Body of pancreas (tissue), 4 donors: Measurements from ENCODE around the gene CFAP100. TPM values are rescaled to one million over a fixed set of nuclear protein-coding genes. Genes with fewer than 3 reads are reported as not detected.

Experiments used
- ATAC-seq: fragments of 150-250 bp; one replicate; pipeline ENCODE4 v1.9.1; 2016
- DNase-seq, 4 donors: peaks; one replicate each; pipeline ENCODE4 v3.0.0-alpha.2; 2019
- H3K27ac ChIP-seq, 4 donors: fragments of 200-600 bp; sonication (generic); 1 replicate in 3 of 4; 2 replicates in 1 of 4; pipeline versions ENCODE4 v1.5.1 to v1.6.1; 2016 to 2019; ENCODE audit warnings: mild to moderate bottlenecking in 1 of 4, mixed read lengths in 1 of 4, moderate library complexity in 1 of 4
- H3K27me3 ChIP-seq, 2 donors: fragments of 200-600 bp; sonication (generic); one replicate each; pipeline ENCODE4 v1.6.0; 2016; ENCODE audit warnings: mild to moderate bottlenecking in 1 of 2
- H3K36me3 ChIP-seq, 2 donors: fragments of 200-600 bp; sonication (generic); replicated peaks in 1 of 2; 2 replicates each; pipeline ENCODE4 v1.5.1; 2016; ENCODE audit warnings: low read depth in 2 of 2; ENCODE audit not compliant: insufficient read depth in 1 of 2
- H3K4me1 ChIP-seq: fragments of 200-600 bp; sonication (generic); one replicate; pipeline ENCODE4 v1.6.0; 2016
- H3K4me3 ChIP-seq, 2 donors: fragments of 200-600 bp; sonication (generic); 1 replicate in 1 of 2; 2 replicates in 1 of 2; pipeline ENCODE4 v1.5.1; 2016 to 2019
- H3K9me3 ChIP-seq, 3 donors: fragments of 200-600 bp; sonication (generic); 1 replicate in 2 of 3; 2 replicates in 1 of 3; pipeline ENCODE4 v1.5.1; 2016
- POLR2A ChIP-seq, 3 donors: fragments of 450-650 bp; IDR thresholded peaks; one replicate each; pipeline ENCODE4 v1.6.1; 2016; ENCODE audit warnings: antibody characterized with exemption in 3 of 3, mild to moderate bottlenecking in 2 of 3
- WGBS, 2 donors: methylation state at CpG; one replicate each; pipeline ENCODE4 v1.1.5; 2017; 5-methylcytosine and 5-hydroxymethylcytosine counted together
- intact Hi-C: fragments of 100-400 bp; cut with DNase I; formaldehyde crosslinking; loops from one replicate; pipeline ENCODE4 v1.15.1; 2023
- total RNA-seq, 2 donors: library from RNA; depleted of rRNA; stranded (reverse); fragments of >200 nt; gene quantifications; one replicate each; pipeline ENCODE4 v1.1.0, GENCODE V29; 2016
- TF ChIP-seq, protein P1 (sequence below), 7 experiments: fragments of 450-650 bp in 4 of 7; fragments of 200-600 bp in 3 of 7; sonication (generic) in 3 of 7; IDR thresholded peaks; one replicate each; pipeline ENCODE4 v1.5.1; 2016 to 2019; ENCODE audit warnings: antibody characterized with exemption in 7 of 7

CFAP100 gene
- total RNA-seq, 2 donors from 2014 or later, result not detected

DNA sequence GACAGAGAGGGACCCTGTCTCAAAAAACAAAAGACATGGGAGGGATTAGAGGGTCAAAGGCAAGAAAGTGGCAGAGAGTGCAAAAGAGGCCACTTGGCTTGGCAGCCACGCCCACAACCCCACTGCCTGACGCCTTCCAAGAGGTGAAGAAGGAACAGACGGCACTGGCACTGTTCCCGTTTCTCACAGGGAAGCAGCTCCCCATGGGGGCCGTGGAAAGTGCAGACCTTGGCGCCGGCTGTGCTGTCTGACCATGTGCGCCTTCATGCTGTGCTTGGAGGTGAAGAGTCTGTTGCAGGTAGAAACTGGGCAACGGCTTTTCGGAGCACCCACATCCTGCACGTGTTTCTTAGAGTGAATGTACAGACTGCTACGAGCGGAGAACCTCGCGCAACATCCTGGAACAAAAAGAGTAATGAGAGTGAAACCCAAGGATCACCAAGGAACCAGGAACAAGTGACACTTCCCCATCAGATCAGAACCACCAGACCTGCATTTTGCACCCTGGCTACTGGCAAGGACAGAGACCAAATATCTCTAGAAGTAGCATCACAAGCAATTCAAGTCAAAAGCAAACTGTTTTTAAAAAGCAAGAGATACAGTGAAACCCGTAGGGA, 71.3 kb downstream of the CFAP100 start:
- ATAC-seq (peak; percentile 20), DNase-seq (peak; percentile 63 to 88 (median 76))
- intact Hi-C loops, result no loop called here
- Histone ChIP-seq H3K4me3 (no peak overlapping the region), H3K36me3 (peaks cover 16 to 24% of the 10 kb centered on the region in 2 donors), H3K27ac (peak overlapping the region in 3 of 4 donors; percentile 59 to 77 (median 76)), H3K9me3 (no peaks in the 10 kb centered on the region), H3K27me3 (no peaks in the 10 kb centered on the region), H3K4me1 (peaks cover 73% of the 10 kb centered on the region)
- WGBS, 2 donors, result 35 to 49% methylated on average over 11 to 16 of the region's 16 CpGs
- no peak for TF ChIP-seq POLR2A (IDR thresholded peaks at IDR 0.05)
- TF ChIP-seq, protein P1, sequence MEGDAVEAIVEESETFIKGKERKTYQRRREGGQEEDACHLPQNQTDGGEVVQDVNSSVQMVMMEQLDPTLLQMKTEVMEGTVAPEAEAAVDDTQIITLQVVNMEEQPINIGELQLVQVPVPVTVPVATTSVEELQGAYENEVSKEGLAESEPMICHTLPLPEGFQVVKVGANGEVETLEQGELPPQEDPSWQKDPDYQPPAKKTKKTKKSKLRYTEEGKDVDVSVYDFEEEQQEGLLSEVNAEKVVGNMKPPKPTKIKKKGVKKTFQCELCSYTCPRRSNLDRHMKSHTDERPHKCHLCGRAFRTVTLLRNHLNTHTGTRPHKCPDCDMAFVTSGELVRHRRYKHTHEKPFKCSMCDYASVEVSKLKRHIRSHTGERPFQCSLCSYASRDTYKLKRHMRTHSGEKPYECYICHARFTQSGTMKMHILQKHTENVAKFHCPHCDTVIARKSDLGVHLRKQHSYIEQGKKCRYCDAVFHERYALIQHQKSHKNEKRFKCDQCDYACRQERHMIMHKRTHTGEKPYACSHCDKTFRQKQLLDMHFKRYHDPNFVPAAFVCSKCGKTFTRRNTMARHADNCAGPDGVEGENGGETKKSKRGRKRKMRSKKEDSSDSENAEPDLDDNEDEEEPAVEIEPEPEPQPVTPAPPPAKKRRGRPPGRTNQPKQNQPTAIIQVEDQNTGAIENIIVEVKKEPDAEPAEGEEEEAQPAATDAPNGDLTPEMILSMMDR (IDR thresholded peaks at IDR 0.05), result no peak

- WGBS, 2 donors, result 64 to 66% methylated on average over 18 to 19 of the region's 19 CpGs
- H3K4me3 ChIP-seq, result no peak overlapping the region
- ATAC-seq (no peak), DNase-seq (peak in 1 of 4 donors; percentile 30)
- intact Hi-C loops, result no loop called here
- no peaks in the 10 kb centered on the region for H3K9me3 ChIP-seq
- peaks cover 10 to 16% of the 10 kb centered on the region in 2 donors for H3K36me3 ChIP-seq
- H3K27me3 ChIP-seq, result no peaks in the 10 kb centered on the region
- peaks cover 71% of the 10 kb centered on the region for H3K4me1 ChIP-seq
- TF ChIP-seq, protein P1 (IDR thresholded peaks at IDR 0.05), result no peak
- no peak for TF ChIP-seq POLR2A (IDR thresholded peaks at IDR 0.05)
- H3K27ac ChIP-seq, result peak overlapping the region in 3 of 4 donors; percentile 6 to 77 (median 76)
Measured at GRCh38 chr3:126466886-126467610, 72.3 kb downstream of the CFAP100 start.

DNA sequence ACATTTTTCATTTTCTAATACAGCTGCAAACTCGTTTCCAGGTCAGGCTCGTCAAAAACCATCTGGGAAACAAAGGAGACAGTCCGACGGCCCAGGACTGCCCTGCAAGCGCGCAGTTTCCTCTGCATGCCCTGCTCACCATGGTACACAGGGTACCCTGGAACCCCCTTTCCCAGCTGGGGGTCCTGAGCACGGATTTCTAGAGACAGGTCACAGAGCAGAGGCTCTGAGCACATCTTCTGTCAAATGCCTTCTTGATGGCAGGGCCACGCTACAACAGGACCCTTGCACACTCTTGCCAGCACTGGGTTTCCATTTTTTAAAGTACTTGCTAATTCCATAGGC, 72.9 kb downstream of the CFAP100 start:
- DNase-seq, result no peak
- peaks cover 71% of the 10 kb centered on the region for H3K4me1 ChIP-seq
- intact Hi-C loops, result no loop called here

DNA sequence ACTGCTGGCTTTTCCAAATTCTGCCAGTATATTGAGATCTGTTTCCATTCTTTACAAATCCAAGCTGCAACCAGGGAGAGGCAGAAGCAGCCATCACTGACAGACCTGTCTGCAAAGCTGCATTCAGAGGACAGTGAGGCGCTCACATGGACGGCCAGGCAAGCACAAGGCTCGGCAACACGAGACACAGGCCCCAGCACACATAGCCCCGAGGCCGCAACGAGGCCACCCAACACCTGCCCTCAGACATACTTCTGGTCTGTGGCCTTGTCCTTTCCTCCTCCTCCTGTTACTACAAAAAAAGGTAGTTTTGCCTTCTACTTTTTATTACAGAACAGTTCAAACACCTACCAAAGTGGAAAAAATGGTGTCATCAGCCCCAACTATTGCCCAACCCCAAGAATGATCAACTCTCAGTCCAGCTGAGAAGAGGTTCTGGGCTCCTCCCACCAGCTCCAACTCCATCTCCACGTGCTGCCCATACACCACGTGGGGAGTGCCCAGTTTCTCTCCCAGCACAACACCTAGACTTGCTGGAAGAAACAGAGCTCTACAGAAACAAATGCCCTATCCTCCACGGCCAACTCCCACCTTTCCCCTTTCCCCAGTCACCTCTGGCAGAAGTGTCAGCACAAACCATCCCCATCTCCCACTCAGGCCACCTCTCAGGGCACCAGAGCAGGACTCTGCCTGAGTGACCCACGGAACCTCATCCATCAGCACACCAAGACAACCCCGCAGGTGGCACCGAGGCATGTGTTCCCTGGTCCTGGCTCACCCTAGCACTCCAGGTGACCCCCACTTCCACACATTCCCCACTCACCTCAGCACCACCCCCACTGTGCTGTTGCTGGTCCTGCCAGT, 73.6 kb downstream of the CFAP100 start:
- H3K36me3 ChIP-seq, result peaks cover 10 to 14% of the 10 kb centered on the region in 2 donors
- intact Hi-C loops, result no loop called here
- H3K4me1 ChIP-seq, result peaks cover 71% of the 10 kb centered on the region
- no peaks in the 10 kb centered on the region for H3K27me3 ChIP-seq
- 78 to 82% methylated on average over 12 to 13 of the region's 13 CpGs for WGBS, 2 donors
- TF ChIP-seq, protein P1 (IDR thresholded peaks at IDR 0.05), result no peak
- TF ChIP-seq POLR2A (IDR thresholded peaks at IDR 0.05), result no peak
- ATAC-seq, result no peak
- H3K9me3 ChIP-seq, result no peaks in the 10 kb centered on the region
- no peak overlapping the region for H3K4me3 ChIP-seq
- peak in 2 of 4 donors; percentile 5 to 13 for DNase-seq
- peak overlapping the region in 1 of 4 donors; percentile 3 for H3K27ac ChIP-seq

More for the DNA sequence above, 72.9 kb downstream of the CFAP100 start:
- Histone ChIP-seq H3K4me3 (no peak overlapping the region), H3K27me3 (no peaks in the 10 kb centered on the region), H3K36me3 (peaks cover 10 to 14% of the 10 kb centered on the region in 2 donors), H3K27ac (peak overlapping the region in 1 of 4 donors; percentile 6), H3K9me3 (no peaks in the 10 kb centered on the region)
- 72 to 76% methylated on average over 6 to 8 of the region's 8 CpGs for WGBS, 2 donors
- no peak for TF ChIP-seq POLR2A (IDR thresholded peaks at IDR 0.05)
- TF ChIP-seq, protein P1 (IDR thresholded peaks at IDR 0.05), result no peak
- ATAC-seq, result no peak
